Chondrocyte (in vitro differentiated cells): ENCODE measurements around the gene NAGLU. TPM values are rescaled to one million over a fixed set of nuclear protein-coding genes. Genes with fewer than 3 reads are reported as not detected.

ENCODE experiments used
- DNase-seq: peaks from one replicate; pipeline ENCODE4 v3.0.0; 2021; ENCODE audit warnings: mixed read lengths, low spot score
- H3K27ac Mint-ChIP-seq: one replicate; pipeline ENCODE4 v1.8.0; 2021; ENCODE audit warnings: mild to moderate bottlenecking, moderate library complexity, mixed read lengths; ENCODE audit not compliant: unreplicated experiment
- H3K27me3 Mint-ChIP-seq: 2 replicates; pipeline ENCODE4 v1.8.0; 2021; ENCODE audit warnings: low read depth, mixed read lengths
- H3K36me3 Mint-ChIP-seq: 2 replicates; pipeline ENCODE4 v1.8.0; 2021; ENCODE audit warnings: low read depth, mixed read lengths
- H3K4me1 Mint-ChIP-seq: 2 replicates; pipeline ENCODE4 v1.8.0; 2021; ENCODE audit warnings: low read depth, mild to moderate bottlenecking, mixed read lengths
- H3K4me3 Mint-ChIP-seq: one replicate; pipeline ENCODE4 v1.8.0; 2021; ENCODE audit warnings: mild to moderate bottlenecking, moderate library complexity, mixed read lengths; ENCODE audit not compliant: unreplicated experiment
- H3K9me3 Mint-ChIP-seq: 2 replicates; pipeline ENCODE4 v1.8.0; 2021; ENCODE audit warnings: low read depth, mixed read lengths
- long read RNA-seq: library from polyadenylated mRNA; stranded (forward); transcript quantifications from one replicate; pipeline ENCODE4 v2.0.0, GENCODE V29; 2021
- total RNA-seq: library from RNA; stranded (reverse); gene quantifications from 3 replicates; pipeline ENCODE4 v1.2.1, GENCODE V29; 2021
- TF ChIP-seq, protein P1 (sequence below): fragments of 200-600 bp; sonication (generic); IDR thresholded peaks from 2 replicates; pipeline ENCODE4 v1.5.0; 2021; ENCODE audit warnings: antibody characterized with exemption, mild to moderate bottlenecking, moderate library complexity

Gene NAGLU
- total RNA-seq = 64.5 to 68.7 TPM (median 66.4 TPM) in 3 replicates
- long read RNA-seq, transcript NAGLU-204 (4 exons, 1,493 nt) = minor isoform, 7 of 264 reads
- long read RNA-seq, transcript NAGLU-201 (6 exons, 2,544 nt) = major isoform, 181 of 264 reads
- long read RNA-seq, partial matches to known transcripts = 16 of 264 reads
- long read RNA-seq, other reads (novel, unspliced or antisense) = 60 of 264 reads

GRCh38 chr17:42536048-42536371, at the start of gene NAGLU:
NAGLU (plus strand) TSS chr17:42536241; CDS start chr17:42536273, 32 bp downstream.
- Mint-ChIP-seq H3K9me3 (no peaks in the 10 kb centered on the region), H3K27ac (peak within 1 kb of the TSS; percentile 99), H3K4me3 (peak within 1 kb of the TSS; percentile 85), H3K36me3 (peaks cover 12% of the 10 kb centered on the region), H3K4me1 (peaks cover 34% of the 10 kb centered on the region), H3K27me3 (no peaks in the 10 kb centered on the region)
- TF ChIP-seq, protein P1, sequence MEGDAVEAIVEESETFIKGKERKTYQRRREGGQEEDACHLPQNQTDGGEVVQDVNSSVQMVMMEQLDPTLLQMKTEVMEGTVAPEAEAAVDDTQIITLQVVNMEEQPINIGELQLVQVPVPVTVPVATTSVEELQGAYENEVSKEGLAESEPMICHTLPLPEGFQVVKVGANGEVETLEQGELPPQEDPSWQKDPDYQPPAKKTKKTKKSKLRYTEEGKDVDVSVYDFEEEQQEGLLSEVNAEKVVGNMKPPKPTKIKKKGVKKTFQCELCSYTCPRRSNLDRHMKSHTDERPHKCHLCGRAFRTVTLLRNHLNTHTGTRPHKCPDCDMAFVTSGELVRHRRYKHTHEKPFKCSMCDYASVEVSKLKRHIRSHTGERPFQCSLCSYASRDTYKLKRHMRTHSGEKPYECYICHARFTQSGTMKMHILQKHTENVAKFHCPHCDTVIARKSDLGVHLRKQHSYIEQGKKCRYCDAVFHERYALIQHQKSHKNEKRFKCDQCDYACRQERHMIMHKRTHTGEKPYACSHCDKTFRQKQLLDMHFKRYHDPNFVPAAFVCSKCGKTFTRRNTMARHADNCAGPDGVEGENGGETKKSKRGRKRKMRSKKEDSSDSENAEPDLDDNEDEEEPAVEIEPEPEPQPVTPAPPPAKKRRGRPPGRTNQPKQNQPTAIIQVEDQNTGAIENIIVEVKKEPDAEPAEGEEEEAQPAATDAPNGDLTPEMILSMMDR = no peak
- DNase-seq = no peak

DNA sequence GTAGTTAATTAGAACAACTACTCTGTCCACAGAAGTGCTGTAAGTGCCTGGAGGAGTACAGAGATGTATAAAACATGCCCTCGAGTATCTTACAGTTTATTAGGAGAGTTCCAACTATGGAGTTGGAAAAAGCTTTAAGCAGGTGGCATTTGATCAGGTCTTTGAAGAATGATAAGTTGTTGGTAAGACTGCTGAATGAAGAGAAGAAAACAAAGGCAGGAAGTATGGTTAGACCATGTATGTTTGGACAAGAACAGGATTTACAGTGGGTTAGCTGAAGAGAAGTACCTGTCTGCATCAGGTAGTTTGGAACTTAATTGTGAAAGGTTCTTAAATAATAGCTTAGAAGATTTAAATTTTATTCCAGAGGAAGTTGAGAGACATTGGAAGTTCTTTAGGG, 48.0 kb upstream of the NAGLU start:
- Mint-ChIP-seq H3K4me3 (no peak overlapping the region), H3K36me3 (peaks cover 30% of the 10 kb centered on the region)

GRCh38 chr17:42493319-42493718, 42.7 kb upstream of the NAGLU start:
- Mint-ChIP-seq H3K9me3 (no peaks in the 10 kb centered on the region), H3K27ac (no peak overlapping the region), H3K4me3 (no peak overlapping the region), H3K27me3 (no peaks in the 10 kb centered on the region), H3K36me3 (peaks cover 29% of the 10 kb centered on the region), H3K4me1 (peaks cover 3% of the 10 kb centered on the region)
- TF ChIP-seq, protein P1 = no peak
- DNase-seq = no peak

More for the DNA sequence above, 48.0 kb upstream of the NAGLU start:
- no peak for DNase-seq
- Mint-ChIP-seq H3K27me3 (no peaks in the 10 kb centered on the region), H3K4me1 (peaks cover 16% of the 10 kb centered on the region), H3K9me3 (no peaks in the 10 kb centered on the region), H3K27ac (no peak overlapping the region)
- TF ChIP-seq, protein P1 = no peak

GRCh38 chr17:42494673-42495072, 41.4 kb upstream of the NAGLU start:
- Mint-ChIP-seq H3K4me3 (no peak overlapping the region), H3K9me3 (no peaks in the 10 kb centered on the region), H3K36me3 (peaks cover 30% of the 10 kb centered on the region), H3K27me3 (no peaks in the 10 kb centered on the region), H3K27ac (no peak overlapping the region), H3K4me1 (peaks cover 3% of the 10 kb centered on the region)
- TF ChIP-seq, protein P1 = no peak
- DNase-seq = no peak

DNA sequence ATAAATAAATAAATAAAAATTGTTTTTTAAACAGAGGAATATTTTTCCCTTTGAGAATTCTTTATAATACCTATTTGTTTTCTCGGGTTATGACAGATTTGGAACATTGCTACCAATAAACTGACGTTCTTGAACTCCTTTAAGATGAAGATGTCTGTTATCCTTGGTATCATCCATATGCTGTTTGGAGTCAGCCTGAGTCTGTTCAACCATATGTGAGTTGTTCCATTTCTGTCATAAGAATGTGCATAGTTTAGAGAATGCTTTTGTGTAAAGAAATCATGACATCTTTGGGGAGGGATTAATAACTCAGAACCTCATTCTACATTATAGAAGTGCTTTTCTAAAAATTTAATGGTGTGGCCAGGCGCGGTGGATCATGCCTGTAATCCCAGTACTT, 37.2 kb upstream of the NAGLU start:
- no peaks in the 10 kb centered on the region for H3K27me3 Mint-ChIP-seq
- H3K27ac Mint-ChIP-seq = no peak overlapping the region
- H3K9me3 Mint-ChIP-seq = no peaks in the 10 kb centered on the region
- H3K4me3 Mint-ChIP-seq = no peak overlapping the region
- TF ChIP-seq, protein P1 = no peak
- no peak for DNase-seq
- H3K4me1 Mint-ChIP-seq = peaks cover 3% of the 10 kb centered on the region
- H3K36me3 Mint-ChIP-seq = peaks cover 42% of the 10 kb centered on the region
